Left lung (tissue), 10 donors: ENCODE measurements around the gene GCNT1. TPM values are rescaled to one million over a fixed set of nuclear protein-coding genes. Genes with fewer than 3 reads are reported as not detected.

ENCODE experiments used
- ATAC-seq: fragments of 200-7000 bp; cut with Tn5 transposase; one replicate; pipeline ENCODE4 v1.9.1; 2020; ENCODE audit warnings: moderate library complexity
- DNase-seq, 4 donors: peaks; one replicate each; pipeline ENCODE4 v3.0.0-alpha.2; 2013 to 2020
- H3K27ac ChIP-seq, 2 donors: fragments of 200-600 bp; sonication (generic) in 1 of 2; one replicate each; pipeline versions ENCODE4 v1.5.0 to v1.8.0; 2020 to 2021
- H3K27me3 ChIP-seq, 2 donors: fragments of 200-600 bp; sonication (generic) in 1 of 2; one replicate each; pipeline versions ENCODE4 v1.5.0 to v1.8.0; 2020 to 2021
- H3K36me3 ChIP-seq, 2 donors: fragments of 200-600 bp; sonication (generic) in 1 of 2; one replicate each; pipeline versions ENCODE4 v1.5.0 to v1.8.0; 2020 to 2021
- H3K4me1 ChIP-seq, 2 donors: fragments of 200-600 bp; one replicate each; pipeline ENCODE4 v1.8.0; 2021
- H3K4me3 ChIP-seq, 2 donors: fragments of 200-600 bp; sonication (generic) in 1 of 2; one replicate each; pipeline versions ENCODE4 v1.5.0 to v1.8.0; 2020 to 2021; ENCODE audit warnings: mild to moderate bottlenecking in 1 of 2
- H3K9me3 ChIP-seq, 2 donors: fragments of 200-600 bp; sonication (generic) in 1 of 2; one replicate each; pipeline versions ENCODE4 v1.5.0 to v1.8.0; 2020 to 2021
- intact Hi-C, 2 donors: fragments of 100-400 bp; cut with DNase I; formaldehyde crosslinking; loops; one replicate each; pipeline versions ENCODE4 v1.11.2 to v1.14.2; 2022
- polyA plus RNA-seq, 6 donors: library from polyadenylated mRNA; unstranded; fragments of 120-200 nt; gene quantifications; one replicate each; pipeline ENCODE4 v1.2.1, GENCODE V29; 2013; ENCODE audit not compliant: insufficient read length in 6 of 6
- total RNA-seq, 2 donors: library from RNA; stranded (reverse); fragmentation: NEBNext Ultra II Directional; extraction: Animal tissue kit (Norgen Biotek cat#: 25700); gene quantifications; one replicate each; pipeline ENCODE4 v1.2.1, GENCODE V29; 2021
- TF ChIP-seq, protein P1 (sequence below), 2 donors: fragments of 200-600 bp; sonication (generic) in 1 of 2; IDR thresholded peaks; one replicate each; pipeline versions ENCODE4 v1.5.0 to v1.8.0; 2021; ENCODE audit warnings: antibody characterized with exemption in 2 of 2
- donor health status: DM: no; HTN: yes; CAD: no.
- donor health status: DM: no; HTN: no; CAD: no.

GCNT1 gene
- total and polyA plus RNA-seq, 8 donors, result 4.6 to 17.0 (median 5.7) TPM

- no peak for ATAC-seq
- Histone ChIP-seq H3K4me1 (peaks cover 0 to 56% of the 10 kb centered on the region in 2 donors), H3K9me3 (no peaks in the 10 kb centered on the region), H3K27me3 (no peaks in the 10 kb centered on the region), H3K36me3 (no peaks in the 10 kb centered on the region), H3K27ac (no peak overlapping the region), H3K4me3 (no peak overlapping the region)
- intact Hi-C loops, result no loop called here
- TF ChIP-seq, protein P1, sequence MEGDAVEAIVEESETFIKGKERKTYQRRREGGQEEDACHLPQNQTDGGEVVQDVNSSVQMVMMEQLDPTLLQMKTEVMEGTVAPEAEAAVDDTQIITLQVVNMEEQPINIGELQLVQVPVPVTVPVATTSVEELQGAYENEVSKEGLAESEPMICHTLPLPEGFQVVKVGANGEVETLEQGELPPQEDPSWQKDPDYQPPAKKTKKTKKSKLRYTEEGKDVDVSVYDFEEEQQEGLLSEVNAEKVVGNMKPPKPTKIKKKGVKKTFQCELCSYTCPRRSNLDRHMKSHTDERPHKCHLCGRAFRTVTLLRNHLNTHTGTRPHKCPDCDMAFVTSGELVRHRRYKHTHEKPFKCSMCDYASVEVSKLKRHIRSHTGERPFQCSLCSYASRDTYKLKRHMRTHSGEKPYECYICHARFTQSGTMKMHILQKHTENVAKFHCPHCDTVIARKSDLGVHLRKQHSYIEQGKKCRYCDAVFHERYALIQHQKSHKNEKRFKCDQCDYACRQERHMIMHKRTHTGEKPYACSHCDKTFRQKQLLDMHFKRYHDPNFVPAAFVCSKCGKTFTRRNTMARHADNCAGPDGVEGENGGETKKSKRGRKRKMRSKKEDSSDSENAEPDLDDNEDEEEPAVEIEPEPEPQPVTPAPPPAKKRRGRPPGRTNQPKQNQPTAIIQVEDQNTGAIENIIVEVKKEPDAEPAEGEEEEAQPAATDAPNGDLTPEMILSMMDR (IDR thresholded peaks at IDR 0.05), result no peak
- no peak for DNase-seq
Observed at GRCh38 chr9:76463211-76463610, 4.2 kb downstream of the GCNT1 start.

DNA sequence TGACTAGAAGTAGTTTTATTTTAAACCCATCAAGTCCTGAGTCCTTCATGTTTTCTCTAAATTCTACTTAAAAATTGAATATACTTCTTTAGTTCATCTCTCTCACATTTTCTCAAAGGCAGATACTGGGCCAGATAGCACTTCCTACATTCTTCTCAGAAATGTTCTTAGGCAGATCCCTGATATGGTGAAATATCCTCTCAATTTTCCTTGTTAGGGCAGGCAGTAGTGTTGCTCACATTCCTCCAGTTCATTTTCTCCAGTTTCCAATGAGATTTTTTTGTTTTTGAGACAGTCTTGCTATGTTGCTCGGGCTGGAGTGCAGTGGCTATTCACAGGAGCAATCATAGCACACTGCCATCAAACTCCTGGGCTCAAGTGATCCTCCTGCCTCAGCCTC, 5.7 kb downstream of the GCNT1 start:
- no peak overlapping the region for H3K4me3 ChIP-seq
- TF ChIP-seq, protein P1 (IDR thresholded peaks at IDR 0.05), result no peak
- no peak overlapping the region for H3K27ac ChIP-seq
- no peaks in the 10 kb centered on the region for H3K27me3 ChIP-seq
- ATAC-seq, result no peak
- H3K36me3 ChIP-seq, result no peaks in the 10 kb centered on the region
- no peaks in the 10 kb centered on the region for H3K9me3 ChIP-seq
- H3K4me1 ChIP-seq, result peaks cover 0 to 48% of the 10 kb centered on the region in 2 donors
- intact Hi-C loops, result no loop called here
- DNase-seq, result no peak

DNA sequence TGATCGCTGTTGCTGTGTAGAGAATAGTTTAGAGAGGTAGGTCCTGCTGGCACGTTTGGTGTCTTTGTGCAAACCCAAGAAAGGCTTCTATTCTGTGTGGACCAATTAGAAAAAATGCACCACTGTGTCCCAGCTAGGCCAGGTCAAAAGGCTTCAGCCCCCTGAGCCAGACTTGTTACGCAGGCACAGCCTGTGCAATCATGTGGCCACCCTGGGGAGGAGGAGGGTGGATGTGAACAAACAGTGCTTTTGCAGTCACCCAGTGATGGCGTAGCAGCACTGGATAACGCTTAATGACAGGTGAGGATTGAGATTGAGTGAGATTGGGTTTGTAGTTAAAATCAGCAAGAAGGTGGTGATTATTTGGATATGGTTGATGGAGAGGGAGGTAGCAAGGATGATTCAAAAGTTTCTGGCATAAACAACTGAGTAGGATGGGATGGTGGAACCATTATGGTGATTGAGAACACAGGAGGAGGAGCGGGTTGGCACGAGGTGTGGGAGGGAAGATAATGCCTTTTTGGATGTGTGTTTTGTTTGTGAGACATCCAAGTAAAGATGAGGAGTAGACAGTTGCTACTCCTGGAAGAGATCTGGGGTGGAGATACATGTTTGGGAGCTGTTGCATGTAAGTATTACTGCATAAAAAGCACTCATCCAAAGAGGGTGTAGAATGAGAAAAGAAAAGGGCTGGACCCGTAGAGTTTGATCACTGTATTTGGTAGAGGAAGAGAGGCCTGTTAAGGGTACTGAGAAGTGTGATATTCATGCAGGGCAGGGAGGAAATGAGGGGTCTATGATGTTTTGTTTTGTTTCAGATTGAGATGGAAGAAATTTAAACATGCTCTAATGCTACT, 6.7 kb downstream of the GCNT1 start:
- H3K4me1 ChIP-seq, result peaks cover 0 to 40% of the 10 kb centered on the region in 2 donors
- H3K27me3 ChIP-seq, result no peaks in the 10 kb centered on the region
- intact Hi-C loops, result no loop called here
- no peaks in the 10 kb centered on the region for H3K36me3 ChIP-seq
- no peak overlapping the region for H3K4me3 ChIP-seq
- DNase-seq, result no peak
- H3K9me3 ChIP-seq, result no peaks in the 10 kb centered on the region
- TF ChIP-seq, protein P1 (IDR thresholded peaks at IDR 0.05), result no peak
- H3K27ac ChIP-seq, result no peak overlapping the region
- no peak for ATAC-seq

DNA sequence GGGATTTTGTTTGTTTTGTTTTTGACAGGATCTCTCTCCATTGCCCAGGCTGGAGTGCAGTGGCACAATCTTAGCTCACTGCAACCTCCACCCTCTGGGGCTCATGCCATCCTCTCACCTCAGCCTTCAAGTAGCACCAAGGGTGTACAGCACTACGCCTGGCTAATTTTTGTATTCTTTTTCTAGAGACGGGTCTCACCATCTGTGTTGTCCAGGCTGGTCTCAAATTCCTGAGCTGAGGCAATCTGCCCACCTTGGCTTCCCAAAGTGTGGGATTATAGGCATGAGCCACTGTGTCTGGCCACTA, 7.3 kb downstream of the GCNT1 start:
- Histone ChIP-seq H3K9me3 (no peaks in the 10 kb centered on the region), H3K27ac (no peak overlapping the region), H3K4me1 (peaks cover 0 to 35% of the 10 kb centered on the region in 2 donors), H3K27me3 (no peaks in the 10 kb centered on the region), H3K4me3 (no peak overlapping the region), H3K36me3 (no peaks in the 10 kb centered on the region)
- intact Hi-C loops, result no loop called here
- no peak for DNase-seq
- ATAC-seq, result no peak
- TF ChIP-seq, protein P1 (IDR thresholded peaks at IDR 0.05), result no peak

- DNase-seq, result no peak
- Histone ChIP-seq H3K4me1 (peaks cover 0 to 30% of the 10 kb centered on the region in 2 donors), H3K36me3 (no peaks in the 10 kb centered on the region), H3K27ac (peak overlapping the region in 1 of 2 donors; percentile 37), H3K27me3 (no peaks in the 10 kb centered on the region), H3K4me3 (no peak overlapping the region), H3K9me3 (no peaks in the 10 kb centered on the region)
- no peak for ATAC-seq
- intact Hi-C loops, result no loop called here
- TF ChIP-seq, protein P1 (IDR thresholded peaks at IDR 0.05), result no peak
Observed at GRCh38 chr9:76474419-76474818, 15.4 kb downstream of the GCNT1 start.
